Urinary bladder (tissue), 4 donors: ENCODE measurements around the gene SLC16A12. TPM values are rescaled to one million over a fixed set of nuclear protein-coding genes. Genes with fewer than 3 reads are reported as not detected.
A peak's percentile ranks its signal among the peaks of the same experiment; 100 is the strongest.
"Not testable (repeated sequence)": the region's sequence is repeated elsewhere in the genome, so short reads cannot be mapped to it uniquely, and the experiment has no call there.

Experiments used
- DNase-seq: peaks from one replicate; pipeline ENCODE4 v3.0.0-alpha.2; 2015; ENCODE audit errors: extremely low spot score
- H3K27ac ChIP-seq: one replicate; pipeline ENCODE4 v1.5.1; 2013; ENCODE audit warnings: low read depth, mild to moderate bottlenecking, moderate library complexity
- H3K36me3 ChIP-seq: one replicate; pipeline ENCODE4 v1.6.1; 2013; ENCODE audit warnings: mild to moderate bottlenecking, moderate library complexity; ENCODE audit not compliant: insufficient read depth
- H3K4me1 ChIP-seq: one replicate; pipeline ENCODE4 v1.6.1; 2013; ENCODE audit warnings: mild to moderate bottlenecking, moderate library complexity; ENCODE audit not compliant: insufficient read depth
- H3K4me3 ChIP-seq: one replicate; pipeline ENCODE4 v1.5.1; 2013; ENCODE audit warnings: low read depth, low read length
- WGBS: extraction: QIAGEN DNeasy Blood & Tissue Kit; methylation state at CpG from one replicate; pipeline ENCODE4 v1.1.7; 2013; 5-methylcytosine and 5-hydroxymethylcytosine counted together
- polyA plus RNA-seq: library from polyadenylated mRNA; stranded (reverse); fragments of 200-250 nt; gene quantifications from one replicate; pipeline ENCODE4 v1.2.3, GENCODE V29; 2013
- total RNA-seq: library from RNA; depleted of rRNA; stranded (reverse); fragments of >200 nt; gene quantifications from one replicate; pipeline ENCODE4 v1.2.3, GENCODE V29; 2014
- donor health status: healthy with polysubstance abuse.
- donor health status: healthy.

Gene SLC16A12
- total and polyA plus RNA-seq, 2 donors = 1.1 to 4.2 TPM

DNA sequence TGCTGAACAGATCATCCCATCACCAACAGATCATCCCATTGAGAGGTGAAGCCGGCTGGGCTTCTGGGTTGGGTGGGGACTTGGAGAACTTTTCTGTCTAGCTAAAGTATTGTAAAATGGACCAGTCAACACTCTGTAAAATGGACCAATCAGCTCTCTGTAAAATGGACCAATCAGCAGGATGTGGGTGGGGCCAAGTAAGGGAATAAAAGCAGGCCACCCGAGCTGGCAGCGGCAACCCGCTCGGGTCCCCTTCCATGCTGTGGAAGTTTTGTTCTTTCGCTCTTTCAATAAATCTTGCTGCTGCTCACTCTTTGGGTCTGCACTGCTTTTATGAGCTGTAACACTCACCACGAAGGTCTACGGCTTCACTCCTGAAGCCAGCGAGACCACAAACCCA lies 129.2 kb downstream of the SLC16A12 start:
- not testable (repeated sequence) for DNase-seq, H3K4me3 ChIP-seq, H3K4me1 ChIP-seq, H3K36me3 ChIP-seq, H3K27ac ChIP-seq
- WGBS = 94% methylated on average over 9 of the region's 9 CpGs

DNA sequence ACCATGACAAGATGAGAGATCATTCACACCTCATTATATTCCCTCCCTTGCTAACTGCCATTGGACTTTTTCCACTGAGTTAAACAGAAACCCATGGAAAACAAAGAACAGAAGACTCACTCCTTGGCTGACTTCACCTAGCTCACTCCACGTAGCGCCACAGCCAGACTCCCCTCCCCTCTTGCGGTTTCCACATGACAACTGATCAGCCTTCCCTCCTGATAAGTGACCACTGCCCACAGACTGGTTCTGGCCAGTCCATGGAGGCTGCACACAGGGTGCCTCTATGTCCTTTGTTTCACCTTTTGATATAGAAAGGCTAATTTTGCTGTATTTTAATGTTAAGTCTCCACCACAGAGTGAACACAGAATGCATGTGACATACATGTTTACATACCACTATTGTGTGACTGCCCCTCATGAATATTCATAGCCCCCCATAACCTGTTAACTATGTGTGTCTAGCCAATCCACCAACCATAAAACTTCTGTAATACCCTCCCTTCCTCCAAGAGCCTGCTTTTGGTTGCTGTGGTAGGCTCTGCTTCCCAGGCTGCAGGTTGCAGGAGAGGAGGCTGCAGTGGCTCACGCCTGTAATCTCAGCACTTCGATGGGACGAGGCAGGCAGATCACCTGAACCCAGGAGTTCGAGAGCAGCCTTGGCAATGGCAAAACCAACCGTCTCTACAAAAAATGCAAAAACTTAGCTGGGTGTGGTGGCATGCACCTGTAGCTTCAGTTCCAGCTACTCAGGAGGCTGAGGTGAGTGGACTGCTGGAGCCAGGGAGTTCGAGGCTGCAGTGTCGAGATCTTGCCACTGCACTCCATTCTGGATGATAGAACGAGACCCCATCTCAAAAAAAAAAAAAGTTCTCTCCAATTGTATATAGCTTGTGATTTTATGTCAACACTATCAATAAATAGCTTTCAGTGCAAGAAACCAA lies 131.0 kb downstream of the SLC16A12 start:
- H3K36me3 ChIP-seq = no peaks in the 10 kb centered on the region
- no peaks in the 10 kb centered on the region for H3K4me1 ChIP-seq
- DNase-seq = no peak
- H3K4me3 ChIP-seq = no peak overlapping the region
- 89% methylated on average over 11 of the region's 11 CpGs for WGBS
- H3K27ac ChIP-seq = no peak overlapping the region

DNA sequence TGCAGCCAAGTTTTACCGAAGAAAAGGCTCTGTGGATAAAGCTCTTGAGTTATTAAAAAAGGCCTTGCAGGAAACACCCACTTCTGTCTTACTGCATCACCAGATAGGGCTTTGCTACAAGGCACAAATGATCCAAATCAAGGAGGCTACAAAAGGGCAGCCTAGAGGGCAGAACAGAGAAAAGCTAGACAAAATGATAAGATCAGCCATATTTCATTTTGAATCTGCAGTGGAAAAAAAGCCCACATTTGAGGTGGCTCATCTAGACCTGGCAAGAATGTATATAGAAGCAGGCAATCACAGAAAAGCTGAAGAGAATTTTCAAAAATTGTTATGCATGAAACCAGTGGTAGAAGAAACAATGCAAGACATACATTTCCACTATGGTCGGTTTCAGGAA lies 132.4 kb downstream of the SLC16A12 start:
- no peak for DNase-seq
- 92% methylated on average over 2 of the region's 2 CpGs for WGBS

DNA sequence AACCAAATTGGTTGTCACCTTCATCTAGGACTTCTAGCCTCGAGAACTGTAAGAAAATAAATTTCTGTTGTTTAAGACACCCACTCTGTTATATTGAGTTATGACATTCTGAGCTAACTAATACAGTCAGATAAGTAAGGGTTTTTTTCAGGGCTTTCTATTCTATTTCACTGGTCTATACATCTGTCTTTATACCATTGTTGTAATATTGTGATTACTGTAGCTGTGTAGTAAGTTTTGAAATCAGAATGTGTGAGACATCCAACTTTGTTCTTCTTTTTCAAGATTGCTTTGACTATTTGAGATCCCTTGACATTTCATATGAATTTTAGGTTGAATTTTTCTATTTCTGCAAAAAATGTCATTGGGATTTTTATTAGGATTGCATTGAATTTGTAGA lies 135.4 kb downstream of the SLC16A12 start:
- Histone ChIP-seq H3K4me1 (no peaks in the 10 kb centered on the region), H3K27ac (no peak overlapping the region), H3K36me3 (no peaks in the 10 kb centered on the region), H3K4me3 (no peak overlapping the region)
- DNase-seq = no peak
- WGBS = 89% methylated on average over 1 of the region's 1 CpG

More for the DNA sequence above, 132.4 kb downstream of the SLC16A12 start:
- H3K4me1 ChIP-seq = no peaks in the 10 kb centered on the region
- H3K36me3 ChIP-seq = no peaks in the 10 kb centered on the region
- H3K27ac ChIP-seq = no peak overlapping the region
- no peak overlapping the region for H3K4me3 ChIP-seq

DNA sequence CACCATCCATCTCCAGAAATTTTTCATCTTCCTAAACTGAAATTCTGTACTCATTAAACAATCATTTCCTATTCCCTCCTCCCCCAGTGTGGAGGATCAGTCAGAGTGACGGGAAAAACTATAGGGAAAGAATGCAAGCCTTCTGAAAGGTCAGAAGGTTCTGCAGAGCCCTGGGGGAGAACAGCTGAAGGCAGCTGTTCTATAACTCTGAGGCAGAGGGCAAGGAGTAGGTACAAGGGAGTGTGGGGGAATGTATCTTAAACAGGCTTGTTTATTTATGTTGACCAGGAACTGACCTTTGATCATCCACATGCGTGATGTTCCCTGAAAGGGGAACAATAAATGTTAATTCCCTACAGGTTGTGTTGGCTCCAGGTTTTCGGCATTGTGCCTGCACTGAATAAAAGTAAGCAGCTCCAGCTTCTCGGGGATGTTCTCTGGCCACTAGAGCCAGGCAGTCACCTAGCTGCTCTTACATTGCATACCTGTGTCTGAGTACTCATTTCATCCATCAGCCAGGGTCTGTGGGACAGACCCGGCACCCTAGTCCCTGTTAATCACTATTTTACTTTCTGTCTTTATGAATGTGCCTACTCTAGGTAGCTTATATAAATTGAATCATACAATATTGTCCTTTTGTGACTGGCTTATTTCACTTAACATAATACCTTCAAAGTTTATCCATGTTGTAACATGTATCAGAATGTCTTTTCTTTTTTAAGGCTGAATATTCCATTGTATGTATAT lies 137.2 kb downstream of the SLC16A12 start:
- Histone ChIP-seq H3K36me3 (no peaks in the 10 kb centered on the region), H3K4me3 (no peak overlapping the region), H3K4me1 (no peaks in the 10 kb centered on the region), H3K27ac (no peak overlapping the region)
- DNase-seq = no peak
- WGBS = 66% methylated on average over 5 of the region's 5 CpGs

DNA sequence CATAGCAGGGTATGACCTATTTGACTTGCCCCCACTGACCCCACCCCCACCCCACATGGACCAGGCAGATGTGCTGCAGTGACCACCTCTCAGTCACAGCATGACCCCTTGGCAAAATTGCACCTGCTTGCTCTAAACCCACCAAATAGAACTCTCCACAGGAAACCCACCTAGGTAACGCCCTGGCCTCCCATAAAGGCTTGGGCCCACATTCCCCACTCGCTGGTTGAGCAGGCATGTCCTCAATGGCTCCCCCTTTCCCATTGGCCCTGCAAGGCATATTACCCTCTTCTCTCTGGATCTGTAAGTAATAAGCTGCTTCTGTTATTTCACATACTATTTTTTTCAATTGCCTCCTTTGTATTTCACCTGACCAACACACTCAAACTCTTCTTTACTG lies 140.3 kb downstream of the SLC16A12 start:
- Histone ChIP-seq H3K36me3 (no peaks in the 10 kb centered on the region), H3K4me3 (no peak overlapping the region), H3K4me1 (no peaks in the 10 kb centered on the region), H3K27ac (no peak overlapping the region)
- 95% methylated on average over 2 of the region's 2 CpGs for WGBS
- DNase-seq = no peak

DNA sequence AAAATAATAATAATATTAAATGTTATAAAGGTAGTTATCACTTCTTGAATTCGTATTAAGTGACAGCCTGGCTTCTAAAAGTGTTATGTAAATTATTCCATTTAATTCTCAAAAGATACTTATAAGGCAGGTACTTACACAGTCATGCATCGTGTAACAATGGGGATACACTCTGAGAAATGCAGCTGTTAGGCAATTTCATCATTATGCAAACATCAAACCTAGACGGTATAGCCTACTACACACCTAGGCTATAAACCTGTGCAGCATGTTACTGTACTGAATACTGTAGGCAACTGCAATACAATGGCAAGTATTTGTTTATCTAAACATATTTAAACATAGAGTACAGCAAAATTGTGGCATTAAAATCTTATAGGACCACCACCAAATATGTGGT lies 141.5 kb downstream of the SLC16A12 start:
- Histone ChIP-seq H3K36me3 (no peaks in the 10 kb centered on the region), H3K4me3 (no peak overlapping the region), H3K27ac (no peak overlapping the region), H3K4me1 (no peaks in the 10 kb centered on the region)
- WGBS = 54% methylated on average over 3 of the region's 3 CpGs
- no peak for DNase-seq

DNA sequence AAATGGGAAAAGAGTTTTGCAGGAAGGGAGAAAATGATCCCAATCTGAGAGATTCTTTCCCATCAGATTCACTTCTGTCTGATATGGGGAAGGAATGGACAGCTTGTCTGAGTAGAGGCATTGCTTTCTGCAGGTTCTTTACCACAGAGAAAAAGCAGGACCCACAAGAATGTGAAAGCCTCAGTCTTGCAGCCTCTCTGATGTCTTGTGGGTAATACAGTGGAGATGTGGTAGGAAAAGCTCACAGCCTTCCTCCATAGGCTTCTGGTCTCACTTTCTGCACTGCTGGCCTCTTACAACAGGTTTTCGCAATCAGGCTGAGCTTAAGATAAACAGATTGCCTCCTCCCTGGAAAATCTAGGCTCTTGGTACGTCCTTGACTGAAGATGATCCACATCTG lies 142.4 kb downstream of the SLC16A12 start:
- Histone ChIP-seq H3K4me1 (no peaks in the 10 kb centered on the region), H3K4me3 (peak overlapping the region; percentile 55), H3K27ac (no peak overlapping the region), H3K36me3 (no peaks in the 10 kb centered on the region)
- WGBS = 5% methylated on average over 2 of the region's 2 CpGs
- DNase-seq = no peak

DNA sequence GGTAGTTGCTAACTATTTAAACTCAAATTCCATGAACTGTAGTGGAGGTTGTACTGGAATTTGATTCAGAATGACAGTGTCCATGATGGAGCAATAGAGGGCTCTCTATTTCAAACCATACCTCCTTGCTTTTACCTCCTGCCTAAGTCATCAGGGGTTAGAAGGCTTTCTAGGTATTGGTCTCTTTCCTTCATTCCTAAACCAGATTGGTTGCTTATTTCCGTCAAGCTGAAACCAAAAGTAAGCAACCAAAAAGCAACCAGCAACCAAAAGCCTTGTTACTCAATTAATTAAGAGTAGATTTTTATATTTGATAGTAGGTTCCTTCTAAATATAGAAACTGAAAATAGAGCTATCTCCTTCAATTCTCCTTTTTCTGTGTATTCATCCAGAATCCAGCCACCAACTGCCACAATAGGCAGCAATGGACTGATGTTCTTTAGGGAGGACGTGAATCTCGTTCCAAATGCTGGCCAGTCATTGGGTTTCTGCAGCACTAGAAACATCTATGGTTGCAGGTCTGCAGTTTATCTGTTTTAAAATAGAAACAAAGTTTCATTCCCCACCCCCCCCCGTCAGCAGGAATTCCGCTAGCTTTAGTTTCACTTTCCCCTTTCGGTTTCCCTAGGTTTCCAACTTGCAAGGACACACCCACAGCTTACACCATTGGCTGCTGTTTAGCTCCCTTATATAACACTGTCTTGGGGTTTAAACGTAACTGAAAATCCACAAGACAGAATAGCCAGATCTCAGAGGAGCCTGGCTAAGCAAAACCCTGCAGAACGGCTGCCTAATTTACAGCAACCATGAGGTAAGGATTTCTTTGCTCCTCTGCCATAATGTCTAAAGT lies 143.3 kb downstream of the SLC16A12 start, which contains the start of gene IFIT1:
Gene IFIT1 (plus strand): TSS at position 717 of the 850 bp plus-strand sequence. CDS start 90 bp downstream, at position 807.
- H3K4me3 ChIP-seq = peak within 1 kb of the TSS; percentile 55
- WGBS = 4% methylated on average over 8 of the region's 8 CpGs
- peak; percentile 80 for DNase-seq
- no peaks in the 10 kb centered on the region for H3K4me1 ChIP-seq
- no peaks in the 10 kb centered on the region for H3K36me3 ChIP-seq
- peak within 1 kb of the TSS; percentile 23 for H3K27ac ChIP-seq

DNA sequence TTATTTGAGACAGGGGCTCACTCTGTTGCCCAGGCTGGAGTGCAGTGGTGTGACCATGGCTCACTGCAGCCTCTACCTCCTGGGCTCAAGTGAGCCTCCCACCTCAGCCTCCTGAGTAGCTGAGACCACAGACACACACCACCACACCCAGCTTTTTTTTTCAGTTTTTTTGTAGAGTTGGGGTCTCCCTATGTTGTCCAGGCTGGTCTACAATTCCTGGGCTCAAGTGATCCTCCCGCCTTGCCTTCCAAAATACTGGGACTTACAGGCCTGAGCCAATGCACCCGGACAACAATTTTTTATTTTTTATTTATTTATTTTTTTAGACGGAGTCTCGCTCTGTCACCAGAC lies 144.2 kb downstream of the SLC16A12 start:
- H3K4me3 ChIP-seq, H3K36me3 ChIP-seq, H3K4me1 ChIP-seq, DNase-seq, H3K27ac ChIP-seq: not testable (repeated sequence)
- 98% methylated on average over 4 of the region's 4 CpGs for WGBS

DNA sequence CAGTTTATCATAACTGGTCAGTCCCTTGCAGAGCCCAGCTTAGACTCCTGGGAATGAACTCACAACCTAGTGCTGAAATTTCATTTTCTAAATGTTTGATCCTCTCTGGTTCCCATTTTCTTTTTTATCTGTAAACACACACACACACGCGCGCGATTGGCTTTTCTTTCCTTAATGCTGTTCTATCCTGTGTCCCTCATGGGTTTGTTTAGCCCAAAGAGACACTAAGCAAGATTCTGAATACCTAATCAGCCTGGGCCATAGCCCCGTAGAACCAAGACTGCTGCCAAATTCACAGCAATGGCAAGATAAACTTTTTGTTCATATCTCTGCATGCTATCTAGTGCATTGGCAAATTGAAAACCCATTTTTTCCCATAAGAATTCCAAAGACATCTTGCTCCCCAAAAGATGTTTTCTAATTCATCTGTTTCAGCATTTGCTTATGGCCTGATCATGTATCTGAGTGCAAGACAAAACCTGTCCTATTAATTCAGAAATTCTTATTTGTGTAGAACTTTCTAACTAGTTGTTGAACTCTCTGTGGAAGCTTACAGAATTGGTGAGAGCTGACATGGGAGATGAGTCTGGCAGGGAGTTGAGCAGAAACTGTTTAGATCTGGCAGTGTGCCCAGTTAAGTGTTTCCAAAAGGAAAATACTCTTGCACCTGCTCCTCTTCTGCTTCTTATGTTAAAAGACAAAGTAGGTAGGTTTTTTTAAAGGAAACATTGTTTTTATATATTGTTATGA lies 144.7 kb downstream of the SLC16A12 start:
- Histone ChIP-seq H3K4me3 (no peak overlapping the region), H3K4me1 (no peaks in the 10 kb centered on the region), H3K27ac (no peak overlapping the region), H3K36me3 (no peaks in the 10 kb centered on the region)
- no peak for DNase-seq
- WGBS = 63% methylated on average over 5 of the region's 5 CpGs

DNA sequence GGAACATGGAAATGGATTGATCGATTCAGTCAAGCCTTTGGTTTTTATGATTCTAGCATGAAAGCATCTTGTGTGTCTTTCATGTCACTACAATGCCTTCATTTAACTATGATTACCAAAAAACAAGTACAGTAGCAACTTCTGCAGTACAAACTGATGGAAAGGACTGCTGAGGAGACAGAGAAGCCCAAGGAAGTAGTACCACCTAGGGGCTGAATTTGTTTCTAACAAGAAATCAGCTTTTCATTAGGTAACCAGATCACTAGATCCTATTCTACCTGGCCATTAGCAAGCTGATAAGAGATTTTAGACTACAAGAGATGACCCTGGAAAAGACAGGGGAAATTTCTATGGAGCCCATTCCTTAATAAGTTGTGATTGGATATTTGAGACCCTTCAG lies 146.1 kb downstream of the SLC16A12 start:
- 91% methylated on average over 1 of the region's 1 CpG for WGBS
- Histone ChIP-seq H3K4me3 (no peak overlapping the region), H3K4me1 (no peaks in the 10 kb centered on the region), H3K27ac (no peak overlapping the region), H3K36me3 (no peaks in the 10 kb centered on the region)
- DNase-seq = no peak

DNA sequence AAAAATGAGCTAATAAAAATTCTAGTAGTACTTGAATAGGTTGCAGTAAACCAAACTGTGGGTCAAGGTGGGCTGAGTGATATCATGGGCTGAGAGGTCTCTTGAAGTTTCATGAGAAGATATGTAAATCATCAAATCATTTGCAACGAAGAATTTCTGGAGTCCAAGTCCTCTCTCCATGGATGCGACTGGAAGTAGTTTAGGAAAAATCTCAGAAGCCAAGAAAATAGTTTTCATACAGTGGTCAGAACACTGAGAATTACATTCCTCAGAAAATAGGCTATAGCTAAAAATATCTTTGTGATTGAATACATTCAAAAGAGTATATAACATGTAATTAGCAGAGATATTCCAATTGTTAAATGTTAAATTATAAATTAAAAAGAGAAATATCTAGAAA lies 146.6 kb downstream of the SLC16A12 start:
- H3K27ac ChIP-seq = no peak overlapping the region
- no peak for DNase-seq
- no peaks in the 10 kb centered on the region for H3K36me3 ChIP-seq
- no peak overlapping the region for H3K4me3 ChIP-seq
- 58% methylated on average over 2 of the region's 2 CpGs for WGBS
- no peaks in the 10 kb centered on the region for H3K4me1 ChIP-seq
